GM23338 (cell line): ENCODE results near the gene OCA2.

ENCODE experiments used
- CREB1 ChIP-seq: fragments of 250-450 bp; sonication (Bioruptor Pico); IDR thresholded peaks from 2 replicates; pipeline ENCODE4 v1.5.0; 2020; ENCODE audit warnings: low read depth, mild to moderate bottlenecking, moderate library complexity
- TF ChIP-seq, protein P1 (sequence below), 2 experiments: fragments of 200-600 bp in 1 of 2; sonication (generic) in 1 of 2; conservative IDR thresholded peaks; 2 replicates each; pipeline versions ENCODE4 v1.5.1 to v1.6.1; 2016 to 2017; ENCODE audit warnings: antibody characterized with exemption in 2 of 2, low read depth in 2 of 2, mild to moderate bottlenecking in 2 of 2, moderate library complexity in 1 of 2
- TF ChIP-seq, protein P2 (sequence below): IDR thresholded peaks from one replicate; pipeline ENCODE4 v1.6.1; 2018; ENCODE audit warnings: antibody characterized with exemption; ENCODE audit not compliant: unreplicated experiment

DNA sequence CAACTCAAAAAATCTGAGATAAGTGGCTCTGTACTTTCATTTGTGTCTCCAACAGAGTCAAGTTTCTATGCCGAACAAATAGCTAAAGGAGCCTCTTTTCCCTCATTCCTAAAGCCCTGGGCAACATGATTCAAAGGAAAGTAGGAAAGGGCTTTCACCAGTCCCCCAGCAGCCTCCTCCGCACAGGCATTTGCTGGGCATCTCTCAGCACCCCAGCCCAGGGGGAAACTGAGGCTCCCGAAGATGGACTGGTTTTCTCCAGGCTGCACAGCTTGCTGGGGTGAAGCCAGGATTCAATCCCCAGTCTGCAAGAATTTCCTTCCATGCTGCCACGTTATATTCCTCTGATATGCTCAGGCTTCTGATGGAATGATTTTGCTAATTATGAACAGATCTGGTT, 163.8 kb downstream of the OCA2 start:
- TF ChIP-seq, protein P1, sequence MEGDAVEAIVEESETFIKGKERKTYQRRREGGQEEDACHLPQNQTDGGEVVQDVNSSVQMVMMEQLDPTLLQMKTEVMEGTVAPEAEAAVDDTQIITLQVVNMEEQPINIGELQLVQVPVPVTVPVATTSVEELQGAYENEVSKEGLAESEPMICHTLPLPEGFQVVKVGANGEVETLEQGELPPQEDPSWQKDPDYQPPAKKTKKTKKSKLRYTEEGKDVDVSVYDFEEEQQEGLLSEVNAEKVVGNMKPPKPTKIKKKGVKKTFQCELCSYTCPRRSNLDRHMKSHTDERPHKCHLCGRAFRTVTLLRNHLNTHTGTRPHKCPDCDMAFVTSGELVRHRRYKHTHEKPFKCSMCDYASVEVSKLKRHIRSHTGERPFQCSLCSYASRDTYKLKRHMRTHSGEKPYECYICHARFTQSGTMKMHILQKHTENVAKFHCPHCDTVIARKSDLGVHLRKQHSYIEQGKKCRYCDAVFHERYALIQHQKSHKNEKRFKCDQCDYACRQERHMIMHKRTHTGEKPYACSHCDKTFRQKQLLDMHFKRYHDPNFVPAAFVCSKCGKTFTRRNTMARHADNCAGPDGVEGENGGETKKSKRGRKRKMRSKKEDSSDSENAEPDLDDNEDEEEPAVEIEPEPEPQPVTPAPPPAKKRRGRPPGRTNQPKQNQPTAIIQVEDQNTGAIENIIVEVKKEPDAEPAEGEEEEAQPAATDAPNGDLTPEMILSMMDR (conservative IDR thresholded peaks at IDR 0.05; ENCODE audit: low read depth in 2 of 2) = no peak
- TF ChIP-seq, protein P2, sequence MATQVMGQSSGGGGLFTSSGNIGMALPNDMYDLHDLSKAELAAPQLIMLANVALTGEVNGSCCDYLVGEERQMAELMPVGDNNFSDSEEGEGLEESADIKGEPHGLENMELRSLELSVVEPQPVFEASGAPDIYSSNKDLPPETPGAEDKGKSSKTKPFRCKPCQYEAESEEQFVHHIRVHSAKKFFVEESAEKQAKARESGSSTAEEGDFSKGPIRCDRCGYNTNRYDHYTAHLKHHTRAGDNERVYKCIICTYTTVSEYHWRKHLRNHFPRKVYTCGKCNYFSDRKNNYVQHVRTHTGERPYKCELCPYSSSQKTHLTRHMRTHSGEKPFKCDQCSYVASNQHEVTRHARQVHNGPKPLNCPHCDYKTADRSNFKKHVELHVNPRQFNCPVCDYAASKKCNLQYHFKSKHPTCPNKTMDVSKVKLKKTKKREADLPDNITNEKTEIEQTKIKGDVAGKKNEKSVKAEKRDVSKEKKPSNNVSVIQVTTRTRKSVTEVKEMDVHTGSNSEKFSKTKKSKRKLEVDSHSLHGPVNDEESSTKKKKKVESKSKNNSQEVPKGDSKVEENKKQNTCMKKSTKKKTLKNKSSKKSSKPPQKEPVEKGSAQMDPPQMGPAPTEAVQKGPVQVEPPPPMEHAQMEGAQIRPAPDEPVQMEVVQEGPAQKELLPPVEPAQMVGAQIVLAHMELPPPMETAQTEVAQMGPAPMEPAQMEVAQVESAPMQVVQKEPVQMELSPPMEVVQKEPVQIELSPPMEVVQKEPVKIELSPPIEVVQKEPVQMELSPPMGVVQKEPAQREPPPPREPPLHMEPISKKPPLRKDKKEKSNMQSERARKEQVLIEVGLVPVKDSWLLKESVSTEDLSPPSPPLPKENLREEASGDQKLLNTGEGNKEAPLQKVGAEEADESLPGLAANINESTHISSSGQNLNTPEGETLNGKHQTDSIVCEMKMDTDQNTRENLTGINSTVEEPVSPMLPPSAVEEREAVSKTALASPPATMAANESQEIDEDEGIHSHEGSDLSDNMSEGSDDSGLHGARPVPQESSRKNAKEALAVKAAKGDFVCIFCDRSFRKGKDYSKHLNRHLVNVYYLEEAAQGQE = no peak
- no peak for TF ChIP-seq CREB1
